Fibroblast of skin of scalp (primary cell): ENCODE results near the gene CDK5RAP1.
A peak's percentile ranks its signal among the peaks of the same experiment; 100 is the strongest.
"Not testable (repeated sequence)": the region's sequence is repeated elsewhere in the genome, so short reads cannot be mapped to it uniquely, and the experiment has no call there.

Experiments used
- DNase-seq: peaks from one replicate; pipeline ENCODE4 v3.0.0-alpha.2; 2013

The CDK5RAP1 gene

DNA sequence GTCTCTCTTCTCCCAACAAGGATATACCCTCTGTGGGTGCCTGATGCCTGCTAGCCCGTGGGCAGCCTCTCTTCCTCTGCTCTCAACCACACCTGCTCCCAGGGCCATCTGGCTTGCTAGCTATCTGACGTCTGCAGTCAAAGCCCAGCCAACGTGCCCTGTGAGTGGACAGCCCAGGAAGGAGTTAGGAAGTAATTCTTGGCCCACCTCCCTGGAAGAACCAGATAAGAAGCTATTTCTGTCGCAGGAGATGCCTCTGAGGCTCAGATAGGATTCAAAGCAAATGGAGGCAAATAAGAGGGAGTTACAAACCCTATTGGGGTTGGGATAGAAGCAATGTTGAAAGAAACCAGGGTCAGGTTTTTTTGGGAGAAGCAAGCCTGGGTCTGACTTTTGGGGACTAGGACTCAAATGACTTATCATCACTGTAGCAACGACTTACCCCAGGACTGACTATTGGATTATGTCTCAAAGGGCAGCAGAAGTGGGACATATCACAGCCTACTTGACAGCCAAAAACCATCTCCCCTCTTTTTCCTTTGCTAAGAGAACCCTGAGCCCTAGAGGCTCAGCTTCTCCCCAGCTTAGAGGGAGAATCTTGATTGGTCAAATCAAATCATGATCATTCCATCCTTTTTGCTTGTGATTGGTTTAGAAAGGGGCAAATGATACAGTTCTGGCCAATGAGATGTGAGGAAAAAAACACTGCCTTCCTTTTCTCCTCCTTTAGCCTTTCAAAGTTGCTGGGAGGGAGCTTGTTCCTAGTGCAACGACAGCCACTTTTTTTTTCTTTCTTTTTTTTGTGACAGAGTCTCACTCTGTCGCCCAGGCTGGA, 18.0 kb upstream of the CDK5RAP1 start:
- DNase-seq, result no peak

DNA sequence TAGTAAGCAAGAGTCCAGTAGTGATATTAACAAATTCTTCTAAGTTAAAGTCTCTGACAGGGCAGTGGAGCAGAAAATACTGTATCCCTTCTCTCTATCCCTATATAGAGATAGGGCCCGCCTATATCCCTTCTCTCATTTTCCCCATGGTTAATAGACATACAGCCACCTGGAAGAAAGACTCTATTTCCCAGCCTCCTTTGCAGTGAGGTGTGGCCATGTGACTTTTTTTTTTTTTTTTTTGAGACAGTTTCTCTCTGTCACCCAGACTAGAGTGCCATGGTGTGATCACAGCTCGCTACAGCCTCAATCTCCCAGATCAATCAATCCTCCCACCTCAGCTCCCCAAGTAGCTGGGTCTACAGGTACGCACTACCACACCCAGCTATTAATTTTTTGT, 16.7 kb upstream of the CDK5RAP1 start:
- DNase-seq, result no peak

DNA sequence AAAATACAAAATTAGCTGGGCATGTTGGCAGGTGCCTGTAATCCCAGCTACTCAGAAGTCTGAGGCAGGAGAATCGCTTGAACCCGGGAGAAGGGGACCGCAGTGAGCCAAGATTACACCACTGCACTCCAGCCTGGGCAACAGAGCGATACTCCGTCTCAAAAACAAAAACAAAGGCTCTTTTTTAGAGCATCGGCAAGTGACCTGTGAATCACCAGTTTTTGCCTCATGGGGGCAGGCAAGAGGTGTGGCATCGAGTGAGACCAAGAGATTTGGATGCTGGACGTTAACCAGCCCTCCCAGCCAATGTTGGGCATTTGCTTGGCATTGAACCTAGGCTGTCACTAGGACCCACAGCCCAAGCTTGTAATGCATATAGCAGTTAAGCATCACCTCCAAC, 14.6 kb upstream of the CDK5RAP1 start:
- peak; percentile 37 for DNase-seq

DNA sequence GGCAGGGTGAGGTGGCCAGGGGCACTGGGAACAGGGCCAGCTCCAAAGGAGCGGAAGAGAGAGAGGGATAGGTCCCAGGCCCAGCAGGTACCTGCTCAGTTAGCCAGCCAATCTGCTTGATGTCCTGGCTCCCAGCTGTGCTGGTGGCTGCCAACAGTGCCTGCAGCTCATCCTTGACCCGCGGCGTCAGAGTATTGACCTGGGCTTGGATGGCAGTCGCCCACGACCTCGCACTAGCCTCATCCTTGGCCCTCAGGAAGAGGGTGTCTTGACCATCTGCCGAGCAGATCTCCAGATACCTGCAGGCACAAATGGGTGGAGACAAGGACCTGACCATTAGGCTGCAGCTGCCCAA, 11.1 kb upstream of the CDK5RAP1 start:
- DNase-seq, result no peak

DNA sequence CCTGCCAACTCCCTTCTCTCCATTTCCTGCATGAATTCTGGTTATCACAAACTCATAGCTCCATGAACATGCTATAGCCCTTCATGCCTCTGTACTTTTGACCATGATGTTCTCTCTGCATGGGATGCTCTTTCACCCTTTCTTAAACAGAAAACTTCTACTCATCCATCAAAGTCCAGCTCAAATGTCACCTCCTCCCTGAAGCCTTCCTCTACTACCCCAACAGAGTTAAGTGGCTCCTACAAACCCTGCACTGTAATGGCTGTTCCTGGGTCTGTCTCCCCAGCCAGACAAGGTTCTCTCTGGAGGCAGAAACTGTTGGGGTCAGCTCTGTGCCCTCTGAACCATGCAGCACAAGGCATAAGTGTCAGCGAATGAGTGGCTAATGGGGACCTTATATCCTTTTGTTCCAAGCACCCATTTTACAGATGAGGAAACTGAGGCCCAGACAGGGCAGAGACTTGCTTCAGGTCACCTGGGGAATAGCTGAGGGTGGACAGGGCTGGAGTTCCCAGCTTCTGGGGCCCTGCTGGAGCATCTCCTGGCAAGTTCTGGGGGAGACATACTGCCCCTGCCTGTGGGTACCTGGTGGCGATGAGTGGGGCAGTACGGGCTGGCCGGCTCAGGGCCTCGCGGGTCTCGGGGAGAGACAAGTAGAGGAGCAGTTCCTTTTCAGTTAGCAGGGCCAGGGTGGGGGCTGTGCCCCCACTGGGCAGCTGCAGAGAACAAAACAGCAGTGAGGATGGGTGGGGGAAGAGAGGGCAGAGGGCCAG, 10.6 kb upstream of the CDK5RAP1 start:
- DNase-seq, result no peak

DNA sequence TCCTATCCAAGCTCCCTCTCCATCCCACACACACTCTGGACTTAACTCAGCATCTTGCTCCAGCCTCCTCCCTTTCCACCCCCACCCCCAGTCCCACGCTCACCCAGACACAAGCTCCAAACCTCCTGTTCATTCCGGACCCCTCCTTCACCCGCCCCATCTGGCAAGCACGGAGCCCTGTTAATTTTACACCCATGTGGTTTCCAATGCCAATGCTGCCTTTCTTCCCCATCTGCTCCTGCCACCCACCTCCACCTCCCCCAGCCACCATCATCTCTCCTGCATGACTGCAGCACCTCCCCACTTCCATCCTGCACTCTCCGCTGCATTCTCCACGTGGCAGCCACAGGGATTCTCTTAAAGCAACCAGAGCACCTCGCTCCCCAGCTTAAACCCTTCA, 9.9 kb upstream of the CDK5RAP1 start:
- DNase-seq, result no peak

DNA sequence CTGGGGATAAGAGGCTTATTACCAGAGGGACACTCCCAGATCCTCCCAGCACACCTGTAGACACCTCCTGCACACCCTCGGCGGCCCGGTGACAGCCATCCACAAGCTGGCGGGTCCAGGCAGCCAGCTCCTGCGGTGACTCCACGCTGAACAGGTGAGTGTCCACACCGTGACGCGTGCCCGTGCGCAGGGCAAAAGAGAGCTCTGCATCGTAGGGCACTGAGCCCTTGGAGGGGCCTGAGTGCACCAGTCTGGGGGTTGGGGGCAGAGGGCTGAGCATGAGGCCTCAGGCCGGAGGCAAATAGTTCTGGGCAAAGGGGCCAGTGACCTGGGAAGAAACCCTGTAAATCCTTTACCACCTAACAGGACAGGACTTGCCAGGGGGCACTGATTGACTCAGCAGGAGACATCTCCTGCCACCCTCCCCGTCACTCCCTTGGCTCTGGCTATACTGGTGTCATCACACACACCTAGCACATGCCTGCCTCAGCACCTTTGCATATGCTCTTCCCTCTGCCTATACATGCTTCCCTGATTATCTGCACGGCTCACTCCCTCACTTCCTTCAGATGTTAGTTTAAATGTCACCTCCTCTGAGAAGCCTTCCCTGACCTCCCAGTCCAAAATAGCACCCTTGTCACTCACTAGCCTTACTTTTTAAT, 8.9 kb upstream of the CDK5RAP1 start:
- DNase-seq, result no peak

DNA sequence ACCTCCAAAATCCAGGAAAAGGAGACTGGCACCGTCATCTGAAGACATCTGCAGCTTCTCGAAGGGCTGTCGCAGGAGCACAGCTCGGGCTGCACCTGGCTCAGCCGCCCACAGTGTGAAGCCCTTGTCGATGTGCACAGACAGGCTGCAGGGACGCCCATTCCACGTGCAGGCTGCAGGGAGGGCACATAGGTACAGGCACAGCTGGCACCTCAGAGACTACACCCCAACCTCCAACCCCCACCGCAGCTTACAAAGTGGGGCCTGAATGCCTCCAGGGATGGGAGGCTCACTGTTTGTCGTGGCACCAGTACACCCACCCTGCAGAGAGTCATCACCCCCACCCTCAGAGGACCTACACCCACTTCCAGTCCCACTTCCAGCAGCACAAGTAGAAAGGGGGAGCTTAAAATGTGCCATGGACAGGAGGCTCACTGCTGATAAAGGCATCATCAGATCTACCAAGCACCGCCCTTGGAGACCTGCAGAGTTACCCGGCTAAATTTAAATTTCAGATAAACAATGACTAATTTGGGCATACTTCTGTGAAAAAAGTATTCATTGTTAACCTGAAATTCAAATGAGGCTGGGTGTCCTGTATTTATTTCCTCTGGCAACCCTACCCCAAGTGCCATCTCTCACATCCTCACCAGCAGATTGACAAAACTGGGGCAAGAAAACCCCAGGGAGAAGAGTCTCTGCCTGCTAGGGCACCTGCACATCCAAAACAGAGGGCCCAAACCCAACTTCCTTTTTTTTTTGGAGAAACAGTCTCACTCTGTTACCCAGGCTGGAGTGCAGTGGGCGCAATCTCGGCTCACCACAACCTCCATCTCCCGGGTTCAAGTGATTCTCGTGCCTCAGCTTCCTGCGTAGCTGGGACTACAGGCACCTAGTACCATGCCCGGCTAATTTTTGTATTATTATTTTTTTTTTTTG, 7.7 kb upstream of the CDK5RAP1 start:
- no peak for DNase-seq

DNA sequence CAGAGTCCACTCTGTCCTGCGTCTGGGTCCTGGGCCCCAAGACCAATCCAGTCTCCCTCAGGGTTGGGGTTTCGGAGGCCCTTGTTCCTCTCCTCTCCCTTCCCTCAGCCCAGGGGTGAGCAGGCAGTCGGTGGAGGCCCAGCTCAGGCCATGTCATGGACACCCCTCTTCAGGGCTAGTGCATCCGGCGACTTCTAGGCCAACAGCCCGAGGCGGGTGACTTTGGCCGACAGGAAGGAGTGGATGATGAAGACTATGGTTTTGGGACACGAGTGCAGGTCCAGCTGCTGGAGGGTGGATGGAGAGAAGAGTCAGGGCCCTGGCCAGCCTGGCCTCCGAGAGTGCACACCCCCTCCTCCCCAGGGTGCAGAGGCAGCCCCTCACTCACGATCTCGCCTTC, 7.0 kb upstream of the CDK5RAP1 start:
- DNase-seq, result no peak

DNA sequence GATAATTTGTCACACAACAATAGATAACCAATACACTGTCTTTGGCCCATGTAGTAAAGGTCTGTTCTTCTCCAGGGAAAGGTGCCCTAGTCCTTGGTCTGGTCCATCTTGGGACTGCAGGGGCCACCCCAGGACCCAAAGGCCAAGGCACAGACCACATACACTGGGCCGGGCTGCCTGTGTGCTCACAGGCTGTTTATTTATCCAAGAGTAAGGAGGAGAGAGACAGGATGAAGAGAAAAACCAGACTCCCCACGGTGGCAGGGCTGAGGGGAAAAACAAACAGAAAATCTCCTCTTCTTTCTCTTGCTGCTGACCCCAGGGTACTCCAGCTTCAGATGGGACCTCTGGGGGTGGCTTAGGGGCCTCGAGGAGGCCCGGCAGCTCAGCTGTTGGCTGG, 6.5 kb upstream of the CDK5RAP1 start:
- DNase-seq, result no peak

DNA sequence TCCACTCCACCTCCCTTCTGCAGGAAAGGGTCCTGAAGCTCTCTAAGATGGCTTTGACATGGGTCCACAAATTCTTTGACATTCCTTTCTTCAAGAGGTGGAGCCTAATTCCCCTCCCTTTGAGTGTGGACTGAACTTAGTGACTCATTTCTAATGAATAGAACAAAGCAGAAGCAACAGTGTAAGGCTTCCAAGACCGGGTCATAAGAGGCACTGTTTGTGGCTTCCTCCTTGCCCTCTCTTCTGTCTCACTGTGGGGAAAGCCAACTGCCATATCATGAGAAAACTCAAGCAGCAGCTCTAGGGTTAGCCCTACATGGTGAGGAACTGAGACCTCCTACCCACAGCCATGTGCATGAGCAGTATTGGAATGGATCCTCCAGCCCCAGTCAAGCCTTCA, 5.9 kb upstream of the CDK5RAP1 start:
- no peak for DNase-seq

DNA sequence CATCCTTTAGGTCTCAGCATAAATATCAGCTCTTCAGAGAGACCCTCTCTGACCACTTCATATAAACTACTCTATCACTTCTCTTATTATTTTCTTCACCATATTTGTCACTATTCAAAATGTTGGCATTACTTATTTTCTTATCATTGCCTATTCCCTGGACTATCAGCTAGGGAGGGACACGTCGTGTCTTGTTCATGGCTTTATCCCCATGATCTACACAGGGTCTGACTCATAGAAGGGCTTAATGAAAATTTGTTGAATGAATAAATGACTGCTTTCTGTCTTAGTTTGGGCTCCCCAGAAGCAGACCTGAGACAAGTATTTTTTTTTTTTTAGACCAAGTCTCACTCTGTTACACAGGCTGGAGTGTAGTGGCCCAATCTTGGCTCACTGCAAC, 3.0 kb upstream of the CDK5RAP1 start:
- no peak for DNase-seq

DNA sequence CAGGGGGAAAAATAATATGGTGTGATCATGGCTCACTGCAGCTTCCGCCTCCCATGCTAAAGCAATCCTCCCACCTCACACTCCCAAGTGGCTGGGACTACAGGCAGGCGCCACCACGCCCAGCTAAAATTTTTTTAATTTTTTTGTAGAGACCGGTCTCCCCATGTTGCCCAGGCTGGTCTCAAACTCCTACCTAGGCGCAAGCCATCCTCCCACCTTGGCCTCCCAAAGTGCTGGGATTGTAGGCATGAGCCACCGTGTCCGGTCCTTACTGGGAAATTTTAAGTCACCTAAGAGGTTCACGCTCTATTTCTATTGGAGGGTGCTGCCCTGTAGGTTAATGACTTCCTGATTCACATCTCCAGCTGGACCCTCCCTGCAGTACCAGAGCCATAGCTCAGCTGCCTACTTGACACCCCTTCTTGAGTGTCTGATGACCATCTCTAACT, 626 bp upstream of the CDK5RAP1 start:
- no peak for DNase-seq

DNA sequence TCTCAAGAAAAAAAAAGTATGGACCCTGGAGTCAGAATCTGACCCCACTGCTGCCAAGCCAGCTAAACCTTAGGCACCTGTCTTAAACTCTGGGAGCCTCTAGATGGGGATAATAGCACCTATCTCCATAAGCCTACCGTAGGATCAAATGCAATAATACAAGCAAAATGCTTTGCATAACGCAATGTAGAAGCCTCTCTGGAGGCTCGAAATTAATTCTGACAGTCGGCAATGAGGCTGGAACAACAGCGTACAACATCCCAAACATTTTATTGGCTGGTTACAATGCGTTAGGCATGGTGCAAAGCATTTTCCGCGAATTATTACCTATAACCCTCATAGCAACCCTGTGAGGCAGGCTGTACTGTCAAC, 521 bp downstream of the CDK5RAP1 start:
- no peak for DNase-seq

DNA sequence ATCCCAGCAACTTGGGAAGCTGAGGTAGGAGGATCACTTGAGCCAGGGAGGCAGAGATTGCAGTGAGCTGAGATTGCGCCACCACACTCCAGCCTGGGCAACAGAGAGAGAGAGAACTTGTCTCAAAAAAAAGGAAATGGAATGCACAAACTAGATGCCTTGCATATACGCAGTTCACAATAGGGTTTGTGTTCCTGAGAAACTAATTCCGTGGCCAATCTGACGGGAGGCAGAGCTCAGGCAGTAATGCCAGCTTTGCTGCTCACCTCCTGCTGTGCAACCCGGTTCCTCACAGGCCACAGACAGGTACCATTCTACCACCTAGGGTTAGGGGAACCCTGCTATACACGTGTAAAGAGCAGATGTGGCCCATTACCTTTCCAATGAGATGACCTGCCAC, 1.4 kb downstream of the CDK5RAP1 start:
- no peak for DNase-seq

DNA sequence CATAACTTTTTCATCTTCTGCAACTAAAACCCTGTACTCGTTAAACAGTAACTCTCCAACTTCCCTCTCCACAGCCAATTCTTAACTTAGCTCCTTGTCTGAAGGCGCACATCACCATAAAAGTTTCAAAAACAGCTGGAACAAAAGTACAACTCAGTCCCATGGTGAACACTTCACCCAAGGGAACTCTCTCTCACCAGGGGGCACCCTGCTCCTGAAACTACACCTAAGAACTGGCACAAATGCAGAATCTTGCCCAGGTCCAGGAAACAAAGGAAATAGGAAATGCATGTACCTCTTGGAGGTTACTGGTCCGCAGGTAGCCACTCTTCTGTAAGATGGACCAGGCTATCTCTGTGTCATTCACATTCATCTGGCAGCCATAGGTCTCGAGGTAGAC, 6.6 kb downstream of the CDK5RAP1 start:
- DNase-seq, result no peak

DNA sequence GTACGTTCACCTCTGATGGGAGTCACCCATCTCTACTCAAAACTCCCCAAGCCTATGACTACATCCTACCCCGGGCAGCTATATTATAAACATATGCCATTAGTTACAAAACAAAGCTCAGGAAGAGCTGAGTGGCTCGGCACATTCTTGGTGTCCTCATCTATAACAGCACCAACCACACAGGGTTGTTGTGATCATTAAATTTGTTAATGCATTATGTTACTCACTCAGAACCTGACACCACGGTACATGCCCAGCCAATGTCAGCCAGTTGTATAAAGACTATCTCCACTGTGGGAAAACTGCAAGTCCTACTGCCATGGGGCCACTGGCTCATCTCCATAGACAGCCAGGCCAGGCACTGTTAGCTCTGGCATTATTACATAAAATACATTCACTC, 7.7 kb downstream of the CDK5RAP1 start:
- DNase-seq, result no peak

DNA sequence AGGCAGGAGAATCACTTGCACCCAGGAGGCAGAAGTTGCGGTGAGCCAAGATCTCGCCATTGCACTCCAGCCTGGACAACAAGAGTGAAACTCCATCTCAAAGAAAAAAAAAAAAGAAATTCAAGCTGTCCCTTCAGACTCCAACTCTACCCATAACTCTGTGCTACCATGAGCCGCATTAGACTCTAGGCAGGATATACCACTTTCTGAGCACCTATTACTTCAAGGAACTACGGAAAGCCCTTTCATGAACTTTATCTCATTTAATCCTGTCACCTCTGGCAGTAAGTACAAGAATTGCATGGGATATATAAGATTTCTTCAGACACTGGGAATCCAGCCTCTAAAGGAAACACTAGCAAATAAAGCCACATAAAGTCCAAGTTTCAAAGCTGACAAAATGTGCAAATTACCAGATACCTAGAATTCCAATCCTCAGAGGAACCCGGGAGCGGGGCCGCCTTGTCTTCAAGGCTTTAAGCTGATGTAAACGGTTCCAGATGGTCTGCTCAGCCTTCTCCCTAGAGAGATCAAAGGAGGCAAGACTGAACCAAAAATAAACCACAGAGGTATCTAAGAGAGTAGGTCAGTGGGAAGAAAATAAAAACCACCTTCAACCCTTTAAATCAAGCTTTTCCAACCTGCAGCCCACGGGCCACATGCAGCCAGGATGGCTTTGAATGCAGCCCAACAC, 9.4 kb downstream of the CDK5RAP1 start:
- DNase-seq, result peak; percentile 95

DNA sequence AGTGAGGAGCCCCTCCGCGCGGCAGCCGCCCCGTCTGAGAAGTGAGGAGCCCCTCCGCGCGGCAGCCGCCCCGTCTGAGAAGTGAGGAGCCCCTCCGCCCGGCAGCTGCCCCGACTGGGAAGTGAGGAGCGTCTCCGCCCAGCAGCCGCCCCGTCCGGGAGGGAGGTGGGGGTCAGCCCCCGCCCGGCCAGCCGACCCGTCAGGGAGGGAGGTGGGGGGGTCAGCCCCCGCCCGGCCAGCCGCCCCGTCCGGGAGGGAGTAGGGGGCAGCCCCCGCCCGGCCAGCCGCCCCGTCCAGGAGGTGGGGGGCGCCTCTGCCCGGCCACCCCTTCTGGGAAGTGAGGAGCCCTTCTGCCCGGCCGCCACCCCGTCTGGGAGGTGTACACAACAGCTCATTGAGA, 12.0 kb downstream of the CDK5RAP1 start:
- DNase-seq, result not testable (repeated sequence)

DNA sequence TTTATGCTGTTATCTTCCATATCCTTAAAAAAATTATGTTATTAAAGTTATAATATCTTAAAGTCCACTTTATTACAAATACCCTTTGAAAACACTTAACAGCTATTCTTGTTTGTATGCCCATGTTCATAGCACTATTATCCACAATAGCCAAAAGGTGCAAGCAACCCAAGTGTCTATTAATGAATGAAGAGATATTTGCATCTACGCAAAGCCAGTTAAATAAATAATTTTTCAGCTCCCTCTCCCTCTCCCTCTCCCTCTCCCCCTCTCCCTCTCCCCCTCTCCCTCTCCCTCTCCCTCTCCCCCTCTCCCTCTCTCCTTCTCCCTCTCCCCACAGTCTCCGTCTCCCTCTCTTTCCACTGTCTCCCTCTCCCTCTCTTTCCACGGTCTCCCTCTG, 13.1 kb downstream of the CDK5RAP1 start:
- DNase-seq, result no peak

DNA sequence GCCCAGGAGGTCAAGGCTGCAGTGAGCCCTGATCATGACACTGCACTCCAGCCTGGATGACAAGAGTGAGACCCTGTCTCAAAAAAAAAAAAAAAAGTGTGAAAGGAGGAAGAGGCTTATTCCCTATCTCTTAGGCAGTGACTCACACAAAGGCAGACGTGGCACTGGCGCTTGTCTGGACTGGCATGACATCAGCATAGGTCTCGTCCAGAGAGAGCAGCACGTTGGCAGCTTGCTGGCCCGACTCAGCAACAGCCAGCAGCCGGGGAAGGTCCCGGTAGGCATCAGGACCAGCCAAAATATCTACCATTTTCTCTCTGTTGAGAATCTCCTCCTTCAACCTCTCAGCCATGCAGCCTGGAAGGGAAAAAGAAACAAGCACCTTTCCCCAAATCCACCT, 14.1 kb downstream of the CDK5RAP1 start:
- DNase-seq, result peak; percentile 30

DNA sequence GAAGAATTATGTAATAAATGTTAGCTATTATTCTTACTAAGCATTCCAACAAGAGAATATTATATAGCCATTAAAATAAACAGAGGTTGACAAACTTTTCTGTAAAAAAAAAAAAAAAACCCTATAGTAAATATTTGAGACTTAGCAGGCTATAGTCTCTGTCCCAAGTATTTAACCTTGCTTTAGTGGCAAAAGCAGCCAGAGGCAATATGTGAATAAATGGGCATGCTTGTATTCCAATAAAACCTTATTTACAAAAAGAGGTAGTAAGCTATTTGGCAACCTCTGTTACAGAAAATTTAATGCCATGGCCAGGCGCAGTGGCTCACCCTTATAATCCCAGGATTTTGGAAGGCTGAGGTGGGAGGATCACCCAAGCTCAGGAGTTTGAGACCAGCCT, 14.6 kb downstream of the CDK5RAP1 start:
- DNase-seq, result no peak
